Body of pancreas (tissue), 4 donors: Measurements from ENCODE around the gene TFAP2C. TPM values are rescaled to one million over a fixed set of nuclear protein-coding genes. Genes with fewer than 3 reads are reported as not detected.
A peak's percentile ranks its signal among the peaks of the same experiment; 100 is the strongest.

Source experiments
- ATAC-seq: fragments of 150-250 bp; one replicate; pipeline ENCODE4 v1.9.1; 2016
- DNase-seq, 4 donors: peaks; one replicate each; pipeline ENCODE4 v3.0.0-alpha.2; 2019
- H3K27ac ChIP-seq, 4 donors: fragments of 200-600 bp; sonication (generic); 1 replicate in 3 of 4; 2 replicates in 1 of 4; pipeline versions ENCODE4 v1.5.1 to v1.6.1; 2016 to 2019; ENCODE audit warnings: mild to moderate bottlenecking in 1 of 4, mixed read lengths in 1 of 4, moderate library complexity in 1 of 4
- H3K27me3 ChIP-seq, 2 donors: fragments of 200-600 bp; sonication (generic); one replicate each; pipeline ENCODE4 v1.6.0; 2016; ENCODE audit warnings: mild to moderate bottlenecking in 1 of 2
- H3K36me3 ChIP-seq, 2 donors: fragments of 200-600 bp; sonication (generic); replicated peaks in 1 of 2; 2 replicates each; pipeline ENCODE4 v1.5.1; 2016; ENCODE audit warnings: low read depth in 2 of 2; ENCODE audit not compliant: insufficient read depth in 1 of 2
- H3K4me1 ChIP-seq: fragments of 200-600 bp; sonication (generic); one replicate; pipeline ENCODE4 v1.6.0; 2016
- H3K4me3 ChIP-seq, 2 donors: fragments of 200-600 bp; sonication (generic); 1 replicate in 1 of 2; 2 replicates in 1 of 2; pipeline ENCODE4 v1.5.1; 2016 to 2019
- H3K9me3 ChIP-seq, 3 donors: fragments of 200-600 bp; sonication (generic); 1 replicate in 2 of 3; 2 replicates in 1 of 3; pipeline ENCODE4 v1.5.1; 2016
- POLR2A ChIP-seq, 3 donors: fragments of 450-650 bp; IDR thresholded peaks; one replicate each; pipeline ENCODE4 v1.6.1; 2016; ENCODE audit warnings: antibody characterized with exemption in 3 of 3, mild to moderate bottlenecking in 2 of 3
- WGBS, 2 donors: methylation state at CpG; one replicate each; pipeline ENCODE4 v1.1.5; 2017; 5-methylcytosine and 5-hydroxymethylcytosine counted together
- intact Hi-C: fragments of 100-400 bp; cut with DNase I; formaldehyde crosslinking; loops from one replicate; pipeline ENCODE4 v1.15.1; 2023
- total RNA-seq, 2 donors: library from RNA; depleted of rRNA; stranded (reverse); fragments of >200 nt; gene quantifications; one replicate each; pipeline ENCODE4 v1.1.0, GENCODE V29; 2016
- TF ChIP-seq, protein P1 (sequence below), 7 experiments: fragments of 450-650 bp in 4 of 7; fragments of 200-600 bp in 3 of 7; sonication (generic) in 3 of 7; IDR thresholded peaks; one replicate each; pipeline ENCODE4 v1.5.1; 2016 to 2019; ENCODE audit warnings: antibody characterized with exemption in 7 of 7

The TFAP2C gene
- total RNA-seq, 2 donors from 2014 or later = 0.52 to 2.3 TPM

DNA sequence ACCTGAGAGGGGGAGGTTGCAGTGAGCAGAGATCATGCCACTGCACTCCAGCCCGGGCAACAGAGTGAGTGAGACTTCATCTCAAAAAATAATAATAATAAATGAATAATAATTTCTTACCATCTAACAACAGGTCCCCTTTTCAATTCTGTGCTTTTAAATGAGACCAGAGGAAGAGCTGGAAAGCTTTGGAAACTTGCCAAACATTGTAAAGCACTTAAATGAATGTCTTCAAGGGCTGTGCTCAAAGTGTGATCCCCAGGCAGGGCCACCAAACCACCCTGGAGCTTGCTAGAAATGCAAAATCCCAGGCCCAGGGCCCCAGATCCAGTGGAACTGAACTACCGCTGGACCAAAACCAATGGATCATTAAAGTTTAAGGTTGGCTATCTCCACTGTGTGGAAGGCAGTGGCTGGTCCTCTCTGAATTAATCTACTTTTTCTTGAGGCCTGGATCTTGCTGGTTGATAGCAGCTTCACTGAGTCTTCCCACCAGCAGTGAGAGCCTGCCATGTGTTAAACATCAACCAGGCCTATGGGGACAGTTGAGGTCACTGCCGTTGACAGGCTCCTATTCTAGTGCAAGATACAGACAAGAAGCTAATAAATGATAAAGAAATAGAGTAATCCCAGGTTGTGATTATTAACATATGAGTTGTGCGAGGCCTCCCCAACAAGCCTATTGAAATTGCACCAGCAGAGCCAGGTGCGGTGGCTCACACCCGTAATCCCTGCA lies 23.7 kb upstream of the TFAP2C start:
- H3K9me3 ChIP-seq = no peaks in the 10 kb centered on the region
- no peak for DNase-seq
- no peak overlapping the region for H3K4me3 ChIP-seq
- H3K27me3 ChIP-seq = no peaks in the 10 kb centered on the region
- no peak for TF ChIP-seq POLR2A (IDR thresholded peaks at IDR 0.05)
- TF ChIP-seq, protein P1, sequence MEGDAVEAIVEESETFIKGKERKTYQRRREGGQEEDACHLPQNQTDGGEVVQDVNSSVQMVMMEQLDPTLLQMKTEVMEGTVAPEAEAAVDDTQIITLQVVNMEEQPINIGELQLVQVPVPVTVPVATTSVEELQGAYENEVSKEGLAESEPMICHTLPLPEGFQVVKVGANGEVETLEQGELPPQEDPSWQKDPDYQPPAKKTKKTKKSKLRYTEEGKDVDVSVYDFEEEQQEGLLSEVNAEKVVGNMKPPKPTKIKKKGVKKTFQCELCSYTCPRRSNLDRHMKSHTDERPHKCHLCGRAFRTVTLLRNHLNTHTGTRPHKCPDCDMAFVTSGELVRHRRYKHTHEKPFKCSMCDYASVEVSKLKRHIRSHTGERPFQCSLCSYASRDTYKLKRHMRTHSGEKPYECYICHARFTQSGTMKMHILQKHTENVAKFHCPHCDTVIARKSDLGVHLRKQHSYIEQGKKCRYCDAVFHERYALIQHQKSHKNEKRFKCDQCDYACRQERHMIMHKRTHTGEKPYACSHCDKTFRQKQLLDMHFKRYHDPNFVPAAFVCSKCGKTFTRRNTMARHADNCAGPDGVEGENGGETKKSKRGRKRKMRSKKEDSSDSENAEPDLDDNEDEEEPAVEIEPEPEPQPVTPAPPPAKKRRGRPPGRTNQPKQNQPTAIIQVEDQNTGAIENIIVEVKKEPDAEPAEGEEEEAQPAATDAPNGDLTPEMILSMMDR (IDR thresholded peaks at IDR 0.05) = no peak
- no peaks in the 10 kb centered on the region for H3K36me3 ChIP-seq
- H3K4me1 ChIP-seq = no peaks in the 10 kb centered on the region
- intact Hi-C loops = no loop called here
- no peak for ATAC-seq
- WGBS, 2 donors = 75 to 80% methylated on average over 5 to 6 of the region's 6 CpGs
- no peak overlapping the region for H3K27ac ChIP-seq

DNA sequence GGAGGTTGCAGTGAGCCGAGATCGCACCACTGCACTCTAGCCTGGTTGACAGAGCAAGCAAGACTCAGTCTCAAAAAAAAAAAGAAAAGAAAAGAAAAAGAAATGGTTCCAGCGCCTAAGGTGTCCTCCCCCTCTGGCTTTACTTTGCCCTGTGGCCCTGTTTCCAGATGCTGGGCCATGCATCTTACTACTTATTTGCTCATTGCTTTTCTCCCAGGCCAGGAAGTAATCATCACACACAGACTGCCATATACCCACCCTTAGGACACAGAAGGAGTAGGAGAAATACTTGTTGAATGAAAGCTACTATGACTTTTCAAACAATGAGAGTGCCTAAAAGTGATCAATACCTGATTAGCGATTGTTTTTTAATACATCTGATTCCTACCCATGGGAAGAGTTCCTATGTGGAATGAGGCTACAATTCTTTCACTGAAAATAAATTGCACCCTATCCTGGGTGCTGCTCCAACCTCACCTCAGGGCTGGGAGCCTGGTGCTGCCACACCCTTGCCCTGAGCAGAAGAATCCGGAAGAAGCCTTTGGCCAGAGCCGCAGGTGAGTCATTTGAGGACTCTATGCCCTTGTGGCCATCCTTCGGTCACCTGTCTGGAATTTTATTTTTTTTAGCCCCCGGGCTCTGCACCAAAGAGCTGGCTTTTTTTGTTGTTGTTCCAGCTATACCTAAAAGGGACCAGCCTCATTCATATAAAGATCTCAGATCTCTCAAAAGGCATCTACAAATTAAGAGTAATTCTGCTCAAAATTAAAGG lies 22.7 kb upstream of the TFAP2C start:
- TF ChIP-seq, protein P1 (IDR thresholded peaks at IDR 0.05) = no peak
- TF ChIP-seq POLR2A (IDR thresholded peaks at IDR 0.05) = no peak
- no peaks in the 10 kb centered on the region for H3K27me3 ChIP-seq
- H3K4me3 ChIP-seq = no peak overlapping the region
- peak in 1 of 4 donors; percentile 41 for DNase-seq
- no peak overlapping the region for H3K27ac ChIP-seq
- no peaks in the 10 kb centered on the region for H3K36me3 ChIP-seq
- 78 to 83% methylated on average over 8 of the region's 8 CpGs for WGBS, 2 donors
- H3K4me1 ChIP-seq = no peaks in the 10 kb centered on the region
- H3K9me3 ChIP-seq = no peaks in the 10 kb centered on the region
- peak; percentile 35 for ATAC-seq
- intact Hi-C loops = no loop called here

DNA sequence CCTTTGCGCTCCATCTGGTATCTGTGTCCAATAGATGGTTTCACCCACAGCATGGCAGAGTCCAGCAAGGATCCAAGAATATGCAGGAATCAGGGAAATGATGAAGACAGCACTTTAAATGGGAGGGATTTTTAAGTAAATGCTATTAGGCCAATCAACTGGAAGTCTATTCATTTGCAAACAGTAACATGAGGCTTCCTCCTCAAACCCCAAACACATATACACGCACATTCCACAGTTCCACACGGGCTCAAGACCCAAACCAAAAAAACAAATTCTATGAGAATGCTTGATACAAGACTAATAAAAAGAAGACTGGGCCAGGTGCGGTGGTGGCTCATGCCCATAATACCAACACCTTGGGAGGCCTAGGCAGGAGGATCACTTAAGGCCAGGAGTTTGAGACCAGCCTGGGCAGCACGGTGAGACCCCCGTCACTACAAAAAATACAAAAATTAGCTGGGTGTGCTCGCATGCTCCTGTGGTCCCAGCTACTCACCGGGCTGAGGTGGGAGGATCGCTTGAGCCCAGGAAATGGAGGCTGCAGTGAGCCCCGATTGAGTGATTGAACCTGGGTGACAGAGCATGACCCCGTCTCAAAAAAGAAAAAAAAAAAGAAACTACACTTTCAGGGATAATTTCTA lies 21.9 kb upstream of the TFAP2C start:
- intact Hi-C loops = no loop called here
- no peak for TF ChIP-seq POLR2A (IDR thresholded peaks at IDR 0.05)
- TF ChIP-seq, protein P1 (IDR thresholded peaks at IDR 0.05) = no peak
- WGBS, 2 donors = 85 to 87% methylated on average over 11 of the region's 11 CpGs
- no peak for ATAC-seq
- Histone ChIP-seq H3K4me3 (no peak overlapping the region), H3K9me3 (no peaks in the 10 kb centered on the region), H3K27ac (no peak overlapping the region), H3K4me1 (no peaks in the 10 kb centered on the region), H3K36me3 (no peaks in the 10 kb centered on the region), H3K27me3 (no peaks in the 10 kb centered on the region)
- no peak for DNase-seq

DNA sequence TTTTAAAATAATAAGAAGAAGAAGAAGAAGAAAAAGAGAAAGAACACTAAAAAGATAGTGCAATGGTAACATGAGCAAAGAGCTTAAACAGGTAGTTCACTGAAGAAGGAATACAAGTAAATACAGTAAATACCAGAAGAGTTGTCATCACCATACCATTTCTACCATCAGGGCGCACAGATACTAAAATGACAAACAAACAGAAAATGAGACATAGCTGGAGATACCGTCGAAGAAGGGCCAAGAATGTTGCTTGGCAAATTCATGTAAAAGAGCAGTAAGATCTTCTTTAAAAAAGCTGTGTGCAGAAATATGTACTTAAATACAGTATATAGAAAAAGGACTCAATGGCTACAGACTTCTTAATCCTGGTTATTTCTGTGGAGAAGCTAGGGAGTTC lies 20.7 kb upstream of the TFAP2C start:
- WGBS, 2 donors = 75 to 81% methylated on average over 3 of the region's 3 CpGs
- H3K36me3 ChIP-seq = no peaks in the 10 kb centered on the region
- no peaks in the 10 kb centered on the region for H3K9me3 ChIP-seq
- no peaks in the 10 kb centered on the region for H3K27me3 ChIP-seq
- H3K4me1 ChIP-seq = no peaks in the 10 kb centered on the region
- TF ChIP-seq POLR2A (IDR thresholded peaks at IDR 0.05) = no peak
- TF ChIP-seq, protein P1 (IDR thresholded peaks at IDR 0.05) = no peak
- no peak overlapping the region for H3K27ac ChIP-seq
- DNase-seq = no peak
- H3K4me3 ChIP-seq = no peak overlapping the region
- intact Hi-C loops = no loop called here
- ATAC-seq = no peak
